ENCODE data around the gene MLIP.

The MLIP gene

DNA sequence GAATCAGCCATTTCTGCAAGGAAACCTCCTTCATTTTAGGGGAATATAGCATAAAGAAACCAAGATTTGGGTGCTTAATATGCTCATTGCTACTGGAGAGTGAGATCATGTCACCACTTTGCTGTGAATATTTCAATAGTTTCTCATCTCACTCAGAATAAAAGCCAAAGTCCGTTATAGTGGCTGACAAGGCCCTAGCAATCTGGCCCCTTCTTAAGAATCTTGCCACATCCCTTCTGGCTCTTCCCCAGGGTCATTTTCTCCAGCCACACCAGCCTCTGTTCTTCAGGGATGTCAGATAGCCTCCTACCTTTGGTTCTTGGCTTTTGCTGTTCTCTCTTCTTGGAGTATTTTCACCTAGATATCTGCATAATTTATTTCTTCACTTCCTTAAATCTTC is 24.8 kb upstream of the MLIP start:
- TF ChIP-seq ZNF274 (IDR thresholded peaks at IDR 0.05; ENCODE audit: low read depth, low read length) (no peak), SUZ12 (IDR thresholded peaks at IDR 0.05; ENCODE audit: extremely low read depth, insufficient read depth, insufficient read length) (no peak), YY1 (IDR thresholded peaks at IDR 0.05; ENCODE audit: insufficient read depth, insufficient read length) (no peak)
- Histone ChIP-seq H3K4me3 (ENCODE audit: insufficient read length, low read depth) (no peak overlapping the region), H3K4me1 (ENCODE audit: insufficient read depth, insufficient read length) (no peaks in the 10 kb centered on the region), H3K27me3 (ENCODE audit: insufficient read depth, insufficient read length) (no peaks in the 10 kb centered on the region), H3K36me3 (ENCODE audit: insufficient read depth, insufficient read length, low read length) (no peaks in the 10 kb centered on the region), H3K9ac (ENCODE audit: insufficient read length, low read depth) (no peak overlapping the region), H3K9me3 (ENCODE audit: insufficient read depth, low read length) (no peaks in the 10 kb centered on the region)
- no peak for DNase-seq (ENCODE audit: low read depth, low spot score)

DNA sequence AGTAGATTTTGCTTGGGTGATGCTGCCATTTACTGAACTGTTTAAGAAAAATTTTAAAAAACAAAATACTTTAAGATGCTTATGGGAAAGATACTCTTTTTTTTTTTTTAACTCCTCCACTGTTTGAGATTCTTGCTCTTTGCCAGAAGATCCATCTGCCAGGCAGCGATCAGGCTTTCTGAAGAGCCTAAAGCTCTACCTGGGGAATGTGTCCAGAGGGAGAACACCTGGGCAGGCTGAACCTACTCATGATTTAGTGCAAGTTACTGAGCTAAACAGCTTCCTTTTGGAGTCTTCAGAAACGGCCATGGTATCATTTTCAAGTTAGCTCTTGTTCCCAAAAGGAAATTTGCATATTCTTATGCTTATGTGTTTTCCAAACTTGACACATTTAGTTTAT is 23.5 kb upstream of the MLIP start:
- H3K9ac ChIP-seq (ENCODE audit: insufficient read length, low read depth): no peak overlapping the region
- no peaks in the 10 kb centered on the region for H3K9me3 ChIP-seq (ENCODE audit: insufficient read depth, low read length)
- TF ChIP-seq YY1 (IDR thresholded peaks at IDR 0.05; ENCODE audit: insufficient read depth, insufficient read length) (no peak), SUZ12 (IDR thresholded peaks at IDR 0.05; ENCODE audit: extremely low read depth, insufficient read depth, insufficient read length) (no peak), ZNF274 (IDR thresholded peaks at IDR 0.05; ENCODE audit: low read depth, low read length) (no peak)
- H3K4me1 ChIP-seq (ENCODE audit: insufficient read depth, insufficient read length): no peaks in the 10 kb centered on the region
- no peaks in the 10 kb centered on the region for H3K27me3 ChIP-seq (ENCODE audit: insufficient read depth, insufficient read length)
- H3K36me3 ChIP-seq (ENCODE audit: insufficient read depth, insufficient read length, low read length): no peaks in the 10 kb centered on the region
- H3K4me3 ChIP-seq (ENCODE audit: insufficient read length, low read depth): no peak overlapping the region
- DNase-seq (ENCODE audit: low read depth, low spot score): no peak

DNA sequence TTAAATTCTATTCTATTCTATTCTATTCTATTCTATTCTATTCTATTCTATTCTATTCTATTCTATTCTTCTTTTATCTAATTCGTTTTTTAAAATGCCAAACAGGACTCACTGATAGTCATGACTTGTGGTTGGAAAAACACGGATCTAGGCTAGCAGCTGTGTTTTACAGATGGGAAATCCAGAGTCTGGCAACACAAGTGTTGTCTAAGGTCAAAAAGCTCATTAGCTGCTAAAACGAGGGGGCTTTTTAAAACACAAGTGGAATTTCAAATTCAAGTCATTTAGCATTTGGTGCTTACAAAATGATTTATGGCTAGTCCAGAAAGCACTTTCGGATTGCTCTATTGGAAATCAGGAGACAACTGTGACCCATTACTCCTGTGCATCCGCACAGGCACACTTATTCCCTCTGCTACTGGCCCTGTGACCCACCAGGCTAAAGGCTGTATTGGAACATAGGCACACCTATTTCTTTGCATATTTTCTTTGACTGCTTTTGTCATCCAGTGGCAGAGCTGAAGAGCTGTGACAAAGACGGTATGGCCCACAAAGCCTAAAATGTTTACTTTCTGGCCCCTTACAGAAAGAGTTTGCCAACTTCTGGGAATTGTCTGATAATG is 17.8 kb upstream of the MLIP start:
- Histone ChIP-seq H3K36me3 (ENCODE audit: insufficient read depth, insufficient read length, low read length) (no peaks in the 10 kb centered on the region), H3K9me3 (ENCODE audit: insufficient read depth, low read length) (no peaks in the 10 kb centered on the region), H3K27me3 (ENCODE audit: insufficient read depth, insufficient read length) (no peaks in the 10 kb centered on the region), H3K9ac (ENCODE audit: insufficient read length, low read depth) (no peak overlapping the region), H3K4me3 (ENCODE audit: insufficient read length, low read depth) (no peak overlapping the region), H3K4me1 (ENCODE audit: insufficient read depth, insufficient read length) (no peaks in the 10 kb centered on the region)
- TF ChIP-seq ZNF274 (IDR thresholded peaks at IDR 0.05; ENCODE audit: low read depth, low read length): no peak
- no peak for TF ChIP-seq YY1 (IDR thresholded peaks at IDR 0.05; ENCODE audit: insufficient read depth, insufficient read length)
- no peak for TF ChIP-seq SUZ12 (IDR thresholded peaks at IDR 0.05; ENCODE audit: extremely low read depth, insufficient read depth, insufficient read length)
- DNase-seq (ENCODE audit: low read depth, low spot score): no peak

DNA sequence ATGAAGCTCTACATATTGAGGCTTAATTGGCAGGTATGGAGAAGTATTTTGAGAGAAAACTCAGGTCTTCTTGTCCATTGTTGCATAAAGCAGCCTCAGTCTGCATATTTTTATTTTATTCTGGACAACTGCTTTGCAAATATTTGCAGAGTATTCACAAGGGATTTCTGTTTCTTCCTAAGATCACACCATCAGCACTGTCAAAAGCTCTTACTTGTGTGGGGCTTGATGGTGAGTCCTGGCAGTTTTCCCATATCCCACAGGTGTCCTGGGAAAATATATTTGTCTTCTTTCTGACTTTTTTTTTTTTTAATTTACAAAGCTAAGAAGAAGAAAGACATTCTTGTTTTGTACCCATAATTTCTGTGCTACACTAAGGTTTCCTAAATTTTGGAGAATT is 16.9 kb upstream of the MLIP start:
- no peaks in the 10 kb centered on the region for H3K9me3 ChIP-seq (ENCODE audit: insufficient read depth, low read length)
- no peak overlapping the region for H3K9ac ChIP-seq (ENCODE audit: insufficient read length, low read depth)
- no peaks in the 10 kb centered on the region for H3K36me3 ChIP-seq (ENCODE audit: insufficient read depth, insufficient read length, low read length)
- H3K4me1 ChIP-seq (ENCODE audit: insufficient read depth, insufficient read length): no peaks in the 10 kb centered on the region
- no peak overlapping the region for H3K4me3 ChIP-seq (ENCODE audit: insufficient read length, low read depth)
- no peak for DNase-seq (ENCODE audit: low read depth, low spot score)
- TF ChIP-seq SUZ12 (IDR thresholded peaks at IDR 0.05; ENCODE audit: extremely low read depth, insufficient read depth, insufficient read length) (no peak), ZNF274 (IDR thresholded peaks at IDR 0.05; ENCODE audit: low read depth, low read length) (no peak), YY1 (IDR thresholded peaks at IDR 0.05; ENCODE audit: insufficient read depth, insufficient read length) (no peak)
- H3K27me3 ChIP-seq (ENCODE audit: insufficient read depth, insufficient read length): no peaks in the 10 kb centered on the region

DNA sequence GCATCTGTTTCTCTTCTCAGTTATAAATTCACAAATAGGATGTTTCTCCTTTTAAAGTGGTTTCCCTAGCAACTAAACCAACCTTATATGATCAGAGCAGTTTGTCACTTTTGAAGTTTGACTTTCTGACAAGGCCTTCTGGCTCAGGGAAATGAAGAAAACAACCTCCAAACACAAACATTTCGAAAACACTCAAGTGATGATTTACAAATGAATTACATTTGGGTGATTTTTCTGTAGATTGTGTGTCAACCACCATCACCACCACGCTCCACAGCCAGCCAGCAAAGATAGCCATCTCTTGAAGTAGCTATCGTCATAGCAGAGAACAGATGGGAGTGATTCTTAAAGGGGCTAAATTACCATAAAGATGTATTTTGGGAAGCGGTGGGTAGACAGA is 16.5 kb upstream of the MLIP start:
- Histone ChIP-seq H3K27me3 (ENCODE audit: insufficient read depth, insufficient read length) (no peaks in the 10 kb centered on the region), H3K9me3 (ENCODE audit: insufficient read depth, low read length) (no peaks in the 10 kb centered on the region), H3K36me3 (ENCODE audit: insufficient read depth, insufficient read length, low read length) (no peaks in the 10 kb centered on the region), H3K9ac (ENCODE audit: insufficient read length, low read depth) (no peak overlapping the region), H3K4me3 (ENCODE audit: insufficient read length, low read depth) (no peak overlapping the region), H3K4me1 (ENCODE audit: insufficient read depth, insufficient read length) (no peaks in the 10 kb centered on the region)
- TF ChIP-seq ZNF274 (IDR thresholded peaks at IDR 0.05; ENCODE audit: low read depth, low read length): no peak
- no peak for DNase-seq (ENCODE audit: low read depth, low spot score)

DNA sequence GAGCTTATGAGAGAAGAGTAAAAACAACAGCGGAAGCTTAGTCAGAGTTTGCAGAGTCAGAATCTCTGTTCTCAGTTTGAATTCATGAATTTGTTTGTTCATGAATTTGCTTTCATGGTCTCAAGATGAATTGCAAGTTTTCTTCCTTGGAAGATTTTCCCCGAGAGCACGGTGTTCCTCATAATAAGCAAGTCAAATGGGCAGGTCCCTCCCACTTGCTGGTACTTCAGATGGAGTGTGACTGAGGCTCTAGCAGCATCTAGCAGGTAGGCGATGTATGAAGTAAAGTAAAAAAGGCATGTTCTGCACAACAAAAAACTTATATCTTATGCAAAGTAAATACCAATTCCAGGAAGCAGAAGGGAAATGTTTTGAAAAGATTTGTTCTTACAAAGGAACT is 15.5 kb upstream of the MLIP start:
- H3K9ac ChIP-seq (ENCODE audit: insufficient read length, low read depth): no peak overlapping the region
- H3K27me3 ChIP-seq (ENCODE audit: insufficient read depth, insufficient read length): no peaks in the 10 kb centered on the region
- no peaks in the 10 kb centered on the region for H3K9me3 ChIP-seq (ENCODE audit: insufficient read depth, low read length)
- no peak for DNase-seq (ENCODE audit: low read depth, low spot score)
- no peaks in the 10 kb centered on the region for H3K4me1 ChIP-seq (ENCODE audit: insufficient read depth, insufficient read length)
- no peak overlapping the region for H3K4me3 ChIP-seq (ENCODE audit: insufficient read length, low read depth)
- TF ChIP-seq SUZ12 (IDR thresholded peaks at IDR 0.05; ENCODE audit: extremely low read depth, insufficient read depth, insufficient read length): no peak
- no peaks in the 10 kb centered on the region for H3K36me3 ChIP-seq (ENCODE audit: insufficient read depth, insufficient read length, low read length)

DNA sequence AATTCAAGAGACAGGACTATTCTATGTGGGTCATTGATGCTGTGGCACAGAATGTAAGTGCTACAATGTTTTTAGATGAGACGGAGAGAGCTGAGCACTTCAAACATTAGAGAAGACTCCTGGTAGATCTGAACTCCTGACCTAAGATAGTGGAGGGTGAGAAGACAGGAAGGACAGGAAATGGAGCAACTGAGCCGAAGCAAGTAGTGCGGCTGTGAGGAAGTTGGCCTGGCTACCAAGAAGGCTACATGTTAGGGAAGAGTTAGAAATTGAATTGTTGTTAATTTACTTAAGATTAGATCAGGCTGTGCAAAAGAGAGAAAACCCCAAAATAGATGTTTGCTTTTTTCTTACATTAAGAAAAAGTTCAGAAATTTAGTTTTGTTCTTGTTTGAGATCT is 14.4 kb upstream of the MLIP start:
- H3K4me1 ChIP-seq (ENCODE audit: insufficient read depth, insufficient read length): no peaks in the 10 kb centered on the region
- H3K9ac ChIP-seq (ENCODE audit: insufficient read length, low read depth): no peak overlapping the region
- H3K9me3 ChIP-seq (ENCODE audit: insufficient read depth, low read length): no peaks in the 10 kb centered on the region
- DNase-seq (ENCODE audit: low read depth, low spot score): no peak
- no peaks in the 10 kb centered on the region for H3K36me3 ChIP-seq (ENCODE audit: insufficient read depth, insufficient read length, low read length)
- no peak overlapping the region for H3K4me3 ChIP-seq (ENCODE audit: insufficient read length, low read depth)
- H3K27me3 ChIP-seq (ENCODE audit: insufficient read depth, insufficient read length): no peaks in the 10 kb centered on the region
- no peak for TF ChIP-seq ZNF274 (IDR thresholded peaks at IDR 0.05; ENCODE audit: low read depth, low read length)
- TF ChIP-seq YY1 (IDR thresholded peaks at IDR 0.05; ENCODE audit: insufficient read depth, insufficient read length): no peak
- no peak for TF ChIP-seq SUZ12 (IDR thresholded peaks at IDR 0.05; ENCODE audit: extremely low read depth, insufficient read depth, insufficient read length)

DNA sequence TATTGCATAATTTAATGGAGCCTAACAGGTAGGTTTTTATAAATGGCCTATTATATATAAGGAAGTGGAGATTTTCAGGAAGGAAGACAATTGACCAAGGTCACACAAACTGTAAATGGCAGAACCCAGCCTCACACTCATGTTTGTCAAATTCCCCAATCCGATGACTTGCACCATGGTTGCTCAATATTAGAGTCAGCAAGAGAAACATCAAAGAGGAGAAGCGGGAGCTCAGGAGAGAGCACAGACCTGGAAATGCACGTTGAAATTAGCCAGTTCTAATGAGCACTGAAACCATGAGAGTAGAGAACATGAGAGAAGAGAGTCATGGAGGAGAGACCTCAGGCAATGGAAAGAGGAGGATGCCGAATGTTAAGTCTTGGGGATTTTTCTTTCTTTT is 13.5 kb upstream of the MLIP start:
- no peaks in the 10 kb centered on the region for H3K27me3 ChIP-seq (ENCODE audit: insufficient read depth, insufficient read length)
- no peak for DNase-seq (ENCODE audit: low read depth, low spot score)
- TF ChIP-seq ZNF274 (IDR thresholded peaks at IDR 0.05; ENCODE audit: low read depth, low read length) (no peak), YY1 (IDR thresholded peaks at IDR 0.05; ENCODE audit: insufficient read depth, insufficient read length) (no peak), SUZ12 (IDR thresholded peaks at IDR 0.05; ENCODE audit: extremely low read depth, insufficient read depth, insufficient read length) (no peak)

More for the DNA sequence above, 13.5 kb upstream of the MLIP start:
- Histone ChIP-seq H3K36me3 (ENCODE audit: insufficient read depth, insufficient read length, low read length) (no peaks in the 10 kb centered on the region), H3K9me3 (ENCODE audit: insufficient read depth, low read length) (no peaks in the 10 kb centered on the region), H3K4me1 (ENCODE audit: insufficient read depth, insufficient read length) (no peaks in the 10 kb centered on the region), H3K4me3 (ENCODE audit: insufficient read length, low read depth) (no peak overlapping the region), H3K9ac (ENCODE audit: insufficient read length, low read depth) (no peak overlapping the region)
